NAMALWA (cell line): ENCODE measurements around the gene TMPRSS4.
A peak's percentile ranks its signal among the peaks of the same experiment; 100 is the strongest.

Experiments used
- DNase-seq: peaks from one replicate; pipeline ENCODE4 v3.0.0-alpha.2; 2015; ENCODE audit warnings: low spot score

The TMPRSS4 gene

DNA sequence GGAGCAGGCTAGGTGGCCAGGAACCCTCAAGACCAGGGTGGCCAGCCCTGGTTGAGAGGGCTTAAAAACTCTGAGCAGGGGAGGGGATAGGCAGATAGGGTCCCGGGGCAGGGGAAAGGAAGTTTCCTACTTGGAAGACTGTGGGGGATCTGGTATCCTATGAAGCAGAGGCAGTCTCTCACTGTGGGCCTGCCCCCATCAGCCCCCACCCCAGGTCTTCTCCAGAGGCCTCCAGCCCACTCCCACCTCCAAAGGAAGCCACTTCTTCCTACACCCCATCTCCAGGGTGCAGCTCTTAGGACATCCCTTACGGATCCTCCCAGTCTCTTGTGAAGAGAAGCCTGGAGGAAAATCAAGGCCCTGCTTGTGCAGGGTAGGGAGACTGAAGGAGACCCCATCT is 59.5 kb downstream of the TMPRSS4 start:
- DNase-seq, result no peak

DNA sequence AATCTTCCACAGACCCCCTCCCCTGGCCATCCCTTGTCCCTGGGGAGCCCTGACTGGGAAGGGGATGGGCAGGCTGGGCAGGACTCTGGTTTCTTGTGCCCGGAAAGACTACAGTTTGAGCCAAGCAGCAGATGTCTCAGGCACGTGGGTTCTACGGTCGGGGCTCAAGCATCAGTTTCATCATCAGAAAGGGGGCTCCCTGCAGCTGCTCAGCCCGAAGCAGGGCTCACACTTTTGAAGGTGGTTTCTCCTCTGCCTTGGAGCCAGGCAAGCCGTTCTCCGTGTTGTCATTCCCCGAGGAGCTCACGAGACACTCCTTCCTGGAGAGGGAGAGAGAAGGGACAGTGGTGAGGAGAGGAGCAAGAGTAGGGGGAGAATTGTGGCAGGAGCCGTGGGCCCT is 59.9 kb downstream of the TMPRSS4 start:
- no peak for DNase-seq

DNA sequence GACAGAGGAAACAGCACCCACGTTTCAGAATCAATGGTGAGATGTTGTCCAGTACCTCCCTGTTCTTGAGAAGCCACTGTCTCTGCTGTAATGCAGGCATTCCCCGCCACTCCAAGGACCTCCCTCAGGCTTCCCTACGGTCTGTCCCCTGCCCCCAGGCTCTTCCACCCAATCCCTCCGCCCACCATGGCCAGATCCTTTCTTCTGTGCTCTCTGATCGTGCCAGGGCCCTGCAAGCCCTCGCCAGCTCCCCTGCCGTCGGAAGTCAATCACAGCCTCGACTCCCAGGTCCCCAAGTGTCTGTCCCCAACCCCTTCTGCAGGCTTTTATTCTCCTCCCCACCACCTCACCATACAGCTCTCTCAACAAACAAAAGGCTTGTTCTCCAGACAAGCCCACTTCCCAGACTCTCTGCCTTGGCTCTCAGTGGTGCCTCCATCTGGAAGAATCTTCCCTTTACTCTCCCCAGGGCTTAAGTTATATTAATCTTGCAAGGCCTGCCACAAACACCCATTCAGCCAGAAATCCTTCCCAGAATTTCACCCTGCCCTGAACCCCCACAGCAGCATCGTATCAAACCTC is 62.1 kb downstream of the TMPRSS4 start:
- DNase-seq, result no peak

DNA sequence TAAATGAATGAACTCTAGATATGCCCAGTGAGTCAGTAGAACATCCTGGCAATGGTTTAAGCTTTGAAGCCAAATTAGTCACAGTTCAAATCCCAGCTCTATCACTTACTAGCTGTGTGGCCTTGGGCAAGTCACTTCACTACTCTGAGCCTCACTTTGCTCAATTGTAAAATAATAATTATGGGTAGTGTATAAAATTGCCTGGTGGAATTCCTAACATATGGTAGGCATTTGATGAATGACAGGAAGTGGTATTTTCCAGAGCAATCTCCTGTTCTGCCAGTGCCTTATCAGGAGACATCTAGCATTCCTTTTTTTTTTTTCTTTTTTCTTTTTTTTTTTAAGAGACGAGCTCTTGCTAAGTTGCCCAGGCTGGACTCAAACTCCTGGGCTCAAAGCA is 62.7 kb downstream of the TMPRSS4 start:
- DNase-seq, result no peak

DNA sequence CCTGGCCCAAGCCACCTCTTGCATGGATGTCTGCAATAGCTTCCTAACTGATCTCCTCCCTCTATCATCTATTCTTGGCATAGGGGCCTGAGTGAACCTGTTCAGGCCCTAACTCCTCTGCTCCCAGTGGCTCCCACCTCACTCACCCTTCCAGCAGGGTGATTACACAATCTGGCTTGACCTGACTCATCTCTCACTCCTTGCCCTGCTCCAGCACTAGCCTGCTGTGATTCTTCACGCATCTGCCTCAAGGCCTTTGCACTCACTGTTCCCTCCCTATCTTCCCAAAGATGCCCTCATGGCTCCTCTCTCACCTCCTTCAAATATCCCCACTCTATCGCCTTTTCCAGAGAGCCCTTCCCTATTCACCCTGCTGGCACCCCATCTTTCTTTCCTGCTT is 65.2 kb downstream of the TMPRSS4 start:
- DNase-seq, result no peak

DNA sequence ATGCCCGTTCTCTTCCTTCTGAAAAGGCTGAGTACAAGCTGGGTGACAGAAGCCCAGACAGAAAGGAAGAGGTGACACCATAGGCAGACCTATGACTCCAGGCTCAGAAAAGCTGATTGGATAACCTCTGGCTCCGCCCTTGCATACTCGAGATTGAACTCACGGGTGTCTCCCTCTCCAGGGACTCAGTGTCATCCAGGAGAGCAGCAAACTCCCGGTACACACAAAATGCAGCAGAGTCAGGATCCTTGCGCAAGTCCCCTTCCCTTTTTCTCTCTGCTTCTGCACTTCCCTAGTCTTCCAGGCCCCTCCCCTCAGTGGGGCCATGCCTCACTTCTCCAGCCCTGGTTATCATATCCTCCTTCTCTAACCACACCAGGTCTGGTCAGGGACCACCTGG is 65.9 kb downstream of the TMPRSS4 start:
- peak; percentile 26 for DNase-seq

DNA sequence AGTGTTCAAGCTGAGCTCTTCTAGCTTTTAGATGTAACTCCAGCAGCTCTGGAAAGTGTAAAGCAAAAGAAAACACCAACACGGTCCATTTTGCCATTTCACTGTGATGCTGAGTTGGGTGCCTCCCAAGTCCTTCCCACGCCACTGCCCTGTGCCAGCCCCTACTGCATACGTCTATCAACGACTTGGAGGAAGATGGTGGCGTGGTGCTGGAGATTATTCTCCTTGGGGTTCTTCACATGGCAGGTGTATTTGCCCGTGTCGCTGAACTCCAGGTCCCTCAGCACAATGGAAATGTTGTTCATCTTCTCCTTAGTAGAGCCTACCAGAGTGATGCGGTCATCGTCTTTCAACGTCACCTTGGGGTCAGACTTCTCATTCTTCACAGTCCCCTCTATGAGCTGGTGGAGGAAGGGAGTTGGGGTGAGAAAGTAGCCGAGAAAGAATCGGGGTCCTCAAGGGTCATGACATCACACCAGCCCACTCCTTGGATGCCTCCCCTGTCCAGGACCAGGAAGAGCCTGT is 66.8 kb downstream of the TMPRSS4 start:
- DNase-seq, result no peak

DNA sequence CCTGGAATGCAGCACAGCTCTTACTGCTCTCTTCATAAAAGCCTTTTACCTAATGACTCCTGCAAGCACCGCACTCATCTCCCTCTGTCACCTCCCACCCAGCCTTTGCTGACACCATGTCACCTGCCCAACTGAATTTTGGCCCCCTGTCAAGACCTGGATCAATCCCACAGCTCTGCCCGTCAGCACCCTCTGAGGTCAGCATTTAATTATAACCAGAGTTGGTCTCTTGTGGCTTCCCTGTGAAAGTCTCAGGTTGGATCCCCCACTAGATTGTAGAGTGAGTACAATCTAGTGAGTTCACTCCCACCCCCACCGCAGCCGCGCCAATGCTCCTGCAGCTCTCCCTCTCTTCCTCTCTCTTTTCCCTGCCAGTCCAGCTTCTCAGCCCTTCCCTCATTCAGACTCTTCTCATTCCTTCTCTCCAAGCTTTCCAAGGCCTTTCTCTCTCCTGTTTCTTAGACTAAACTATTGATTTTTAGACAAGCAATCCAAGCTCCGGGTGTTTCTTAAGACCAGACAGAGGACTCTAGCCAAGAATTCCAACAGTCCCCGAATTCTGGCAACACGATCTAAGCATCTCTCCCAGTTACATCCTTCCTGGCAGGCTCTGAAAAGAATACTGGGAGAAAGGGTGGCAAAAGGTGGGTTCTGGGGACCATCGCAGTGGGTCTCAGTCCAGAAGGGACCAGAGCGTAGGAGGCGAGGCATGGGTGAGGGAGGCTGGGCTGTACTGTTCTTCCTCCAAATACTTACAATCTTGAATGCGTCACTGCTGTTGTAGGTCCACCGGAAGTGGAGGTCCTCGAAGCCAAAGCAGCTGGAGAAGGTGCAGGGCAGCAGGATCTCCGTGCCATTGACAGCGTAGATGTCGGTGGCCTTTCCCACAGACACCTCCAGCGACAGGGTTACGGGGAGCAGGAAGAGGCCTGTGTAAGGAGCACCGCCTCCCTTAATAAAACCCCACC is 67.7 kb downstream of the TMPRSS4 start:
- DNase-seq, result no peak

DNA sequence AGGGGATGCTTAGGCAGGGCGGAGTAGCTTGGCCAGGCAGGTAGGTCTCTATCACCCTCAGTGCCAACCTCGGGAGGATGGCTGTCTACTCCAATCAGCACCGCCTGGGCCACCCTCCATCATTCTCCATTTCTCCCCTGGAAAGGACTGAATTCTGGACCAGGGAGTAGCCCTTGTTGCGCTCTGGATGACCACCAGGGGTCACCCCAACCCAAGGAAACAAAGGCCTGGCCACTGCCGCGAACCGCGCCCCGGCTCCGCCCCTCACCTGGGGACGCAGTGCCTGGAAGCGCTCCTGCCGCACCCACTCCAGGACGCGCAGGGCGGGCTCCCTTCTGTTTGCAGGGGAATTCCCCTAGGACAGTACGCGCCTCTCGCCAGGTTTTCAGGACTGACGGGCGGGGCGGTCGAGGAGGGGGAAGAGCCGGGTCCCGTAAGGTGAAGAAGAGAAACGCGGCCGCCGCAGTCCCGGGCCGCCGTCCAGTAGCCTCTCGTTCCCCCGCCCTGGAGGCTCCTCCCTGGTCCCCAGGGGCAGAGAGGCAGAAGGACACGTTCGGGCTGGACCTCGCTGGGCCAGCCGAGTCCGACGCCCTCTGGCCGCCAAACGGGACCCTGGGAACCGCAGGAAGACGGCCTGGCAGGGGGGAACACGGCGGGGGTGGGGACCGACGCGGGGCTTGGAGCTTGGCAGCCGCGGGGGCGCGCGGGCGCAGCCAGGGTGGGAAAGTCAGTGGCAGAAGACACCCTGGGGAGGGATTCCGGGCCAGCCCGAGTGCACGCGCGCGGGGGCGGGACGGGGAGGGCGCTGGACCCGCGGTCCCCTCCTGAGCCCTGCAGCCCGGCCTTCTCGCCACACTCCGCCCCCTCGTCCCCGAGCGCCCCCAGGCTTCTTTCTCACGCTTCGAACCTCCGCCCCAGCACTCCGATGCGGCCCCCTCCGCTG is 68.7 kb downstream of the TMPRSS4 start:
- DNase-seq, result peak; percentile 77

DNA sequence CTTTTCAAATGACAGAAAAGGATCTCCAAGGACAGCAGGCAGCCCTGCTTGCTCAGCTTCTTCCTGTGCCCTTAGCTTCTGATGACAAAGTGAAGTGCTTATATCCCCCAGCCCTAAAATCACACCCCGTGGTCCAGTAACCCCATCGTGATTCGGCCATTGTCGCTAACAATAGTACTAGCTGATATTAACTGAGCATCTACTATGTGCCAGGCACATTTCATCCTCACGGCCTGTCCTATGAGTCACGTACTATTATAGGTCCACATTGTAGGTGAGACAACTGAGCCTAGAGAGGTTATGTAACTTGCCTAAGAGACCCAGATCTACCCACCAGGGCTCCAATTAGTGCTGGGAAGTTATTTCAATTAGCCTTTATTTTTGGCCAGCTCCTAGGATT is 69.7 kb downstream of the TMPRSS4 start:
- no peak for DNase-seq

DNA sequence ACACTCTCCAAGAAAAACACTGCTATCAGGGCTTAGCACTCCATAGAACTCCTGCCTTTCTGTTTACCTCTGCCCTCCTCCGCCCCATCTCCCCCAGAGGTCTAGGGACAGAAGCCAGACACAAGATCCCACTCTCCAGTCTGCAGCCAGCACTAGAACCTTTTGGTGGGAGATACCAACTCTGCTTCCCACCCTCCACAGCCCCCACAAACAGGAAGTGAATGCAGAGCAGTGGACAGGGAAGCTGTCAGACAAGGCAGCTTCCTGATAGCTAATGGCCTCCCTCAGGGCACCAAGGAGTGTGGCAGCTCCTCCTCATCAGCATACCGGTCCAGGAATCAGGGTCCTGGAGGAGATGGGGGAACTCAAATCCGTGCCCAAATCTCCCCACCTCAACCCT is 70.6 kb downstream of the TMPRSS4 start:
- DNase-seq, result no peak

DNA sequence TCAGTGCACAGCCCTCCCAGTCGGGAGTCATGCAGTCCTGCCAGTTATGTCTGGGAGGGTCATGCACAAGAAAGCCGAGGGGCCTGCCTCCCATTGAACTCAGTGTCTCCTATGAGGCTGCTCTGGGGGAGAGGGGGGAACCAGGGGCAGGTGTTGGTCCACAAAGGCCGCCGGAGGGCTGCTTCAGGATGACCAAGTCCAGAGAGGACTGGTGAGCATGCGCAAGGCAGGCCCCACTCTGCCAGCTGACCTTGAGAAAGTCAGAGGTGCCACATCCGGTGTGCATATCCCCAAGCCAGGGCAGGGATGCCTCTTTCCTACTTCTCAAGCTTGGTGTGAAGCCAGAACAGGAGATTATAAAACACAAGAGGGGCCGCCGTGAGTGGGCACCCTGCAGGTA is 71.4 kb downstream of the TMPRSS4 start:
- DNase-seq, result no peak

DNA sequence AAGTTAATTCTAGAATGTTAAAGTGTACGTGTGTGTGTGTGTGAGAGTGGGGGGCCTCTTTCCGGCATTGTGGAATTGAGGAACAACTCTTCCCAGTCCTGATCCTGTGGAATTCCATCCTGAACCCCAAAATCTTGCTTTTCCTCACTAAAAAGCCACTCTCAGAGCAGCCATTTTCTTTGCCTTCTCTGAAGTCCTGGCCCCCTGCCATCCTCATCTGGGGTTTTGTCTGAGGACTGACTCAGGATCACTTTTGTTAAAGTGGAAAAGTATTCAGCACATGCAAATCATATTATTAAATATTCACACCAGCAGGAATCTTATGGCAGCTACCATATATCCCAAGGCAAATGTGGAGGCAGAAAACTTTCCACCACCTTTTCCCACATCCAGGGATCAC is 72.0 kb downstream of the TMPRSS4 start:
- no peak for DNase-seq

DNA sequence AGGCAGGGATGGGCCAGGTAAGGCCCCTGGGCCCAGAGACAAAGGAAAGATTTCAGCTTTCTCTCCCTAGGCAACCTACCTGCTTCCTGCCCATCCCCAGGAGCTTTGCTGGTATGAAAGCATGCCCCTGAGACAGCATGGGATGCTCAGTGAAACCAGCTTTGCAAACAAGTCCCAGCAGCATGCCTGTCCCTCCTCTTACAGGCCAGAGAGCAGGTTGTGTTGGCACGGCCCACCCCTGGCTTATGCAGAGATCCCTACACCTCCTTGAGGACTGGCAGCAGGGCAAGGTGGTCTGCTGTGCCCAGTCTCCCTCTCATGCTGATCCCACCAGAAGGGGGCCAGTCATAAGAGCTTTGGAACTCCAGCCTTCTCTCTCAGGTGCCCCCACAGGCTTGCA is 72.6 kb downstream of the TMPRSS4 start:
- DNase-seq, result no peak

DNA sequence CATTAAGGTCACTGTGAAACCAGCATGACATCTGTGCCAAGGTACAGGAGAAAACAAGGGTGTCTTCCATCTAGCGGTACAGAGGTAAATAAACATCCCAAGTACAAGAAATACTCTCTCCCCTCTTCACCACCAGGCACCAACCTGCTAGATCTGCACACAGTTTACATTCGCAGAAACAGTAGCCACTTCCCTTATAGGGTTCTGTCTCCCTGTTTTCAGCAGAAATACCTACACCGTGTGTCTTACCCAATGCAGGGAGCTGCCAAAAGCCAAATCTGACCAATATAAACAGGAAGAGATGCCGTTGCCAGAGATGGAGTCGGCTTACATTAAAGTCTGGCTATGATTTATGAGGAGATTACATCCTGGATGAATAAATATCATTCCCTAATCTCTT is 74.6 kb downstream of the TMPRSS4 start:
- DNase-seq, result peak; percentile 15

DNA sequence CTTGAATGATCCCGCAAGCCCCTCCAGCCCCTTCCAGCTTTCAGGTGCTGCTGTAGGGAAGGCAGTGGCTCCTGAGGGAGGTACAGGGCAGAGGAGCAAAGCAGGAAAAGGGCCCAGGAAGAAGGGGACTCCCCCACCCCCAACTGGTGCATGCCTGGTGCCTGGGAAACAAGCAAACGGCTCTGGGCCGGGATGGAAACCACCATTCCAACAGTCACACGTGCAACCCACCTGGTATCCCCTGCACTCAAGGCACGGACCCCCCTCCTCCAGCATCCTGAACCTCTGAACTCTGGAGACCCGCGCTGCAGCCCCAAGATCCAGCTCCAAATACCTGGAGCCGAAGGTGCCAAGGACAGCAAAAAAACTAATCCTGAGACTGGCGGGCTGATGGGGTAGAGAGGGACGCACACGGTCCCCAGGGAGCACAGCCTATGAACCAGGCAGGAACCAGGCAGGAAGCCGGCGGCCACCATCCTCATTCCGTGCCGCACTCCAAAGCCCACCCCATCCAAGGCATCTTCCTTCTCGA is 75.2 kb downstream of the TMPRSS4 start:
- DNase-seq, result no peak

DNA sequence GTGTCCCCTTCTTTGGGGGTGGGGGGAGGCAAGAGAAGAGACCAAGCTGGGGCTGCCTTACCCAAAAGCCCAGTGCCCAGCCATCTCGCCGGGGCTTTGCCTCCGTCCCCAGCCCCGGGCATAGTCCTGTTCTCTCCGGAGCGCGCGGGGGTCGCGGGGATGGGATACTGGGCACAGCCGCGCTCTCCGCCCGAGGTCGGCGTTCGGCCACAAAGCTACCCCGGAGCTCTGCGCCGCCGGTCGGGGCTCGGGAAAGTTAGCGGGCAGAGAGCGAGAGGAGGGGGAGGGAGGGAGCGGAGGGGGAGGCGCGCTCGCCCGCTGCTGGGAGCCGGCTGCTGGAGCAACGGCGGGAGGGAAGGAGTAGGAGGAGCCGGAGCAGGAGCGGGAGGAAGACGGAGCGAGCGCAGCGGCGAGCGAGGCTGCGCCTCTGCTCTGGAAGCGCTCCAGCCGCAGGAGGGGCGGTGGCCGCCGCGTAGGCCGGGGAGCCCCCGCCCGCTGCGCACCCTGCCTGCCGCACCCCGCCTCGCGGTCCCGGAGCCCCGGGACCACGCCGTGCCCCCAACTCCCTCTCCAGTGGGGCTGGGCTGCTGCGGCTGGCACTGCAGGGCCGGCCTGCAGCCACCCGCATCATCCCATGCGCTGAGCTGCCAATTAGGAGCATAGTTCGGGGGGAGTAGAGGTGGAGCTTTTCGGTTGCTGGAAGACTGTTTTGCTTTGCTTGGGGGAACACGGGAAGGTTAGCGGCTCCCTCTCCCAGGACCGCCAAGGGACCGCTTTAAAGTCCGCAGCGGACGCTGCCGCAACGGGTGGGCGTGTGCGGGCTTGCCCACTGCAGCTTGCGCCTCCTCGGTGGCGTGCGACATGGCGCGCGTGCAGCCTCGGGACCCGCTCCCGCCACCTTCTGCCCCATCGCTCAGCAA is 75.9 kb downstream of the TMPRSS4 start, which contains the start of gene SCN4B:
TSS of gene SCN4B (minus strand) at position 272 of the 920 bp plus-strand sequence. CDS start at position 122, 150 bp downstream.
- no peak for DNase-seq

DNA sequence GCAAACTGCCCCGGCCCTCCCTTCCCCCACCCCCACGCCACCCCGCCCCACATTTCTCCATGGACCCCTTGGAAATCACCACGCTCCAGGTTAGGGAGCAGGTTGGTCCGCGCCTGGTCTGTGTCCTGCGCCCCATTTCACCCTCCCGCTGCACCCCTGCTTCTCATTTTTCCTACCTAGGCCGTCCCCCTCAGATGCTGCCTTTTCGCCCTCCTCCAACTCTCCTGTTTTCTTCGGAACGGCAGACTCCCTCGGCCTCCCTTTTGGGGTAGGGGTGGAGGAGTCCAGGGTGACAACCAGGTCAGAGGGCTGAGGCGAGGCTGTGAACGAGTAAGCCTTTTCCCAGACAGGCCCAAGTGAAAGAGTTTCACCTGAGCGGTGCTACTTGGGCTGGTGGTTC is 76.6 kb downstream of the TMPRSS4 start:
- DNase-seq, result no peak

DNA sequence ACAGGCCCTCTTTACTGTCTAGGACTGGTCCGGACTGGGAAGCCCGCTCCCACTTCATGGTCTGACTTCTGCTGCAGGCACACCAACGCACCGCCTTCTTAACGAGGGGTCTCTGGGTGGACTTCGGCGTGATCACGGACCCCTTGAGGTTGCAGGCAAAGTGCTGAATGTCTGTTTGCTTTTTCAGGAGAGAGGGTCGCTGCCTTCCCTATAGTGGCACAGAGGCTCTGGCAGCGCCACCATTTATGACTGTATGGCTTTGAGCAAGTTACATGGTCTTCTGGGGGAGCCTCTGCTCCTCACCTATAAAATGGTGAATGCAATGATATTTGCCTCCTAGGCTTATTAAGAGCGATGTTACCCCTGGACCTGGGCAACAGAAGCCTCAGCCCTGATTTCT is 77.1 kb downstream of the TMPRSS4 start:
- DNase-seq, result no peak

DNA sequence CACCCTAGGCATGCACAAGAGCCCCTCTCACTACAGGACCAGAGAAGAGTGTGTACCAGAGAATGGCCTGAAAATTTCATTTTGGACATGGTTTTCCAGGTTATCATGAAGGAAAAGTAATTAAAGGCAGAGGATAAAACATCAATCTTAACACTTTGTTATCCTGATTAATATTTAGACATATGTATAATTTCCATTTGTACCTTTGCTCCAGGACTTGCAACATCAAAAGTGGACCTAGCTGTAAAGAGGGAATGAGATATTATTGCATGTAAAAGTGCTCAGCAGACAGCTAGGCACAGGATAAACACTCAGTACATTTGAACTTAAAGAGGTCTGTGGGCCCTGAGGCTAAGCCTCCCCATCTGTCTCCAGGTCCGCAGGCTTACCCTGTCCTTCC is 77.8 kb downstream of the TMPRSS4 start:
- DNase-seq, result no peak
